ENCODE results near the gene SAMHD1.
"Not testable (repeated sequence)": the region's sequence is repeated elsewhere in the genome, so short reads cannot be mapped to it uniquely, and the experiment has no call there.

The SAMHD1 gene

DNA sequence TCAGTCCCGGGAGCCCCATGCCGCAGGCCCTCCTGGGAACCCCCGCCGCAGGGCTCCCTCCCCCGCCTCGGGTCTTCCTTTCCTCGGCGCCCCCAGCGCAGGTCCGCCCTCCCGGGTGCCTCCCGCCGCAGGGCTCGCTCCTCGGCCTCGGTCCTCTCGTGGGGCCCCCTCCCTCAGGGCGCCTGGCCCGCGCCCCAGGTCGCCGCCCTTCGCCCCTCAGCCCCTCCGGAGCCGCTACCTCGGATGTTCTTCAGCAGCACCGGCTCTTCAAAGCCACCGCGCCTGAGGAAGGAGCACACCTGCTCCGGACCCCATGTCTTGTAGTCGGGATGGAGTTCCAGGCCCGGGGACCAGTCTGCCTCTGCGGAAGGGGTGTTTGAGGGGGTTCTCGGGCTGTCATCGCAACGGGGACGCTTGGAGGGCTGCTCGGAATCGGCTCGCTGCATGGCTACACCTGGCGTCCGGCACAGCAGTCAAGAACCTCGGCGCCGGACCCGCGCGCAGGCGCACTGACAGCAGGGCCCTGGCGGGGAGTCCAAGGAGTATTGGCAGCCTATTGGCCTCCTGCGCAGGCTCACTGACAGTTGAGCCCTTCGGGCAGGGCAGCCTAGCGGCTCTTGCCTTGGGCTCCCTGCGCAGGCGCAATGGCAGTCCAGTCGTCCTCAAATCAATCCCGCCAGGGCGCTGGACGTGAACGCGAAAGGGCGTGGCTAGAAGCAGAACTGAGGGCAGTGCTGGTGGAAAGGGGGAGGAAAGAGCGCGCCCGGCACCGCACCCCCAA lies at the start of gene SAMHD1:
Gene SAMHD1, minus strand, starts transcription at position 511 of the 781 bp plus-strand sequence. Its CDS starts 65 bp downstream, at position 446.
- peak; percentile 98 for DNase-seq (ENCODE audit: insufficient read length, low spot score)
- FAIRE-seq: peak; percentile 93

DNA sequence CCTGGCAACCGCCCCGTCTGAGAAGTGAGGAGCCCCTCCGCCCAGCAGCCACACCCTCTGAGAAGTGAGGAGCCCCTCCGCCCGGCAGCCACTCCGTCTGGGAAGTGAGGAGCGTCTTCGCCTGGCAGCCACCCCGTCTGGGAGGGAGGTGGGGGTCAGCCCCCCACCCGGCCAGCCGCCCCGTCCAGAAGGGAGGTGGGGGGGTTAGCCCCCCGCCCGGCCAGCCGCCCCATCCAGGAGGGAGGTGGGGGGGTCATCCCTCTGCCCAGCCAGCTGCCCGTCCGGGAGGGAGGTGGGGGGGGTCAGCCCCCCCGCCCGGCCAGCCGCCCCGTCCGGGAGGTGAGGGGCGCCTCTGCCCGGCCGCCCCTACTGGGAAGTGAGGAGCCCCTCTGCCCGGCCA lies 48.7 kb upstream of the SAMHD1 start:
- FAIRE-seq: not testable (repeated sequence)

DNA sequence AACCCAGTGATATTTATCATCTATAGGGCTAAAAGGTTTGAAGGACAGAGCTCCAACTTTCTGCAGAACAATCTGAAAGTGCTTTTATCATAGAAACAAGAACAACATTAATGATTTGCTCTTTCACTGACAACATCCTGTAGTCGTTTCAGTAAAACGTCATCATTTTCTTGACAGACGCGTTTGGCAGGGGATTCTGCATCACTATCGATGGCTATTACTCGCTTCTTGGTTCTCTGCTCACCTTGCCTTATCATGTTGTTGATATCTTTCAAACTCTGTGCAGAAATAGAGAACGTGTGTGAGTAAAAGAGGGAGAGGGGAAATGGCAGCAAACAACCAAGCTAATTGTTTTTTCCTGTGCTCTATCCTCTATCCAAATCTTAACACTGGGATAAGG lies 47.1 kb upstream of the SAMHD1 start:
- FAIRE-seq: no peak
- no peak for DNase-seq (ENCODE audit: insufficient read length, low spot score)

More for the DNA sequence above, 48.7 kb upstream of the SAMHD1 start:
- not testable (repeated sequence) for DNase-seq (ENCODE audit: insufficient read length, low spot score)

DNA sequence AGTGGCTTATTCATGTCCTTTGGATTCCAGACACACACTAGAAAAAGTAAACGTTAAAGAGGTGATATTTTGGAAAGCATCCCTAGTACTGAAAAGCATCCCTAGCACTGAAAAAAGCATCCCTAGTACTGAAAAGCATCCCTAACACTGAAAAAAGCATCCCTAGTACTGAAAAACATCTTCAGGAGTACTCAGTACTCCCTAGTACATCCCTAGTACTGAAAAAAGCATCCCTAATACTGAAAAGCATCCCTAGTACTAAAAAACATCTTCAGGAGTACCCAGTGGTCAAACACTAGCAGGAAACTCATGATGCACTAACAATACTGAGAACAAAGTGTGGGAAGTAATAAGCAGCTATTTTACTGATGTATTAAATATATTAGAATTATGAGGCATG lies 45.6 kb upstream of the SAMHD1 start:
- DNase-seq (ENCODE audit: insufficient read length, low spot score) (no peak), FAIRE-seq (no peak)

DNA sequence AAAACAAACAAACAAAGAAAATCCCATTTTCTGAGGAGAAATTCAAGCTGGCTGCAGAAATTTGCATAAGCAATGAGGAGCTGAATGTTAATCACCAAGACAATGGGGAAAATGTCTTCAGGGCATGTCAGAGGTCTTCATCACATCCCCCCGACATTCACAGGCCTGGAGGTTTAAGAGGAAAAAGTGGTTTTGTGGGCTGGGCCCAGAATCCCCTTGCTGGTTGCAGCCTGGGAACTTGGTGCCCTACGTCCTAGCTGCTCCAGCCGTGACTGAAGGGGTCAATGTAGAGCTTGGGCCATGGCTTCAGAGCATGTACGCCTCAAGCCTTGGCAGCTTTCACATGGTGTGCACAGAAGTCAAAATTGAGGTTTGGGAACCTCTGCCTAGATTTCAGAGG lies 42.7 kb upstream of the SAMHD1 start:
- not testable (repeated sequence) for FAIRE-seq; DNase-seq (ENCODE audit: insufficient read length, low spot score)

DNA sequence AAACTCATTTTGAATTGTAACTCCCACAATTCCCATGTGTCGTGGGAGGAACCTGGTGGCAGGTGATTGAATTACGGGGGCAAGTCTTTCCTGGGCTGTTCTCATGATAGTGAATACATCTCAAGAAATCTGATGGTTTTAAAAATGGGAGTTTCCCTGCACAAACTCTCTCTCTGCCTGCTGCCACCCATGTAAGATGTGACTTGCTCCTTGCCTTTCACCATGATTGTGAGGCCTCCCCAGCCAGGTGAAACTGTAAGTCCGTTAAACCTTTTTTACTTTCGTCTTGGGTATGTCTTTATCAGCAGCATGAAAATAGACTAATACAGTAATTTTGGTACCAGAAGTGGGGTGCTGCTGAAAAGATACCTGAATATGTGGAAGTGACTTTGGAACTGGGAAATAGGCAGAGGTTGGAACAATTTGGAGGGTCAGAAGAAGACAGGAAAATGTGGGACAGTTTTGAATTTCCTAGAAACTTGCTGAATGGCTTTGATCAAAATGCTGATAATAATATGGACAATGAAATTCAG lies 41.4 kb upstream of the SAMHD1 start:
- FAIRE-seq: no peak
- no peak for DNase-seq (ENCODE audit: insufficient read length, low spot score)

DNA sequence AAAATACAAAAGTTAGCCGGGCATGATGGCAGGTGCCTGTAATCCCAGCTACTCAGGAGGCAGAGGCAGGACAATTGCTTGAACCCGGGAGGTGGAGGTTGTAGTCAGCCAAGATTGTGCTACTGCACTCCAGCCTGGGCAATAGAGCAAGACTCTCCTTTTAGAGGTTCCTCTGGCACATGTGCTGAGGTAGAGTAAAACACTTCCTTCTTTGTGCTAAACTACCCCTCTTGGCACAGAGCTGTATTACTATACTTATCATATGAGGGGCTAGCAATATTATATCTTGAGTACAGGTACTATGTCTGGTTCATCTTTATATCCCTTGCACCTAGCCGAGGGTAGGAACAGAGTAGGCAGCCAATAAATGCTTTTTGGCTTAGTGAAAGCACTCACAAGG lies 40.2 kb upstream of the SAMHD1 start:
- FAIRE-seq: no peak
- DNase-seq (ENCODE audit: insufficient read length, low spot score): no peak

DNA sequence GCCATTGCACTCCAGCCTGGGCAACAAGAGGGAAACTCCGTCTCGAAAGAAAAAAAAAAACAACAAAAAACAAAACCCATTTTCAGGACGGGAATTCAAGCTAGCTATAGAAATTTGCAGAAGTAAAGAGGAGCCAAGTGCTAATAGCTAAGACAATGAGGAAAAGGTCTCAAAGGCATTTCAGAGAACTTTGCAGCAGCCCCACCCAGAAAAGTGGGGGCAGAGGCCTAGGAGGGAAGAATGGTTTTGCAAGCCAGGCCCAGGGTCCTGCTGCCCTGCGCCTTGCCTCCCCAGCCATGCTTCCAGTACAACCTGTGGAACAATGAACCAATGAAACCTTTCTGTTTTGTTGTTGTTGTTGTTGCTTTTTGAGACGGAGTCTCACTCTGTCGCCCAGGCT lies 38.3 kb upstream of the SAMHD1 start:
- no peak for DNase-seq (ENCODE audit: insufficient read length, low spot score)
- no peak for FAIRE-seq

DNA sequence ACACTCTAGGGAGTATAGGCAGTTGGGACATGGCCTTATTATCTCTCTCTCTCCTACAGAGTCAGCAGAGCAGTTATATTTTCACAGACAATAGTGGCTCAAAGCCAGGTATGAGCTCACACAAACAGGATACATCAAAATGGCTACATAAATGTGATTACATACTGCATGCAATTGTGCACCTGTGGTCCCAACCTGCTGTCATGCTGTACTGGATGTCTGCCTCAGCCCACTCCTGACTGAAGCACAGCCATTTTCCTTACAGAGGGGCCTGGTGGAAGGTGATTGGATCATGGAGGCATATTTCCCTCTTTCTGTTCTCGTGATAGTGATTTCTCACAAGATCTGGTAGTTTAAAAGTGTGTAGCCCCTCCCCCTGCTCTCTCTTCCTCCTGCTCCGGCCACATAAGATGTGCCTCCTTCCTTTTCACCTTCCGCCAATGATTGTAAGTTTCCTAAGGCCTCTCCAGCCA lies 37.0 kb upstream of the SAMHD1 start:
- FAIRE-seq: no peak
- no peak for DNase-seq (ENCODE audit: insufficient read length, low spot score)

DNA sequence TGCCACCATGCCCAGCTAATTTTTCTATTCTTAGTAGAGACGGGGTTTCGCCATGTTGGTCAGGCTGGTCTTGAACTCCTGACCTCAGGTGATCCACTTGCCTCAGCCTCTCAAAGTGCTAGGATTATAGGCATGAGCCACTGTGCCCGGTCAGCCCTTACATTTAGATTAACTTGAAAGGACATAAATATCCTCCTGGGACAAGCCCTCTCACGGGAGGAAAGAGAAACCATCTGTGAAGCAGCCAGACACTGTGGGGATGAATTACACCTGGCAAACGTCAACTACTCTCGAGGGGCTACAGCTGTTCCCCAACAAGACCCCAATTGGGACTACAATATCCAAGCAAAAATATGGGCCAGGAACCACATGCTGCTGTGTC lies 32.7 kb upstream of the SAMHD1 start:
- DNase-seq (ENCODE audit: insufficient read length, low spot score) (no peak), FAIRE-seq (no peak)

DNA sequence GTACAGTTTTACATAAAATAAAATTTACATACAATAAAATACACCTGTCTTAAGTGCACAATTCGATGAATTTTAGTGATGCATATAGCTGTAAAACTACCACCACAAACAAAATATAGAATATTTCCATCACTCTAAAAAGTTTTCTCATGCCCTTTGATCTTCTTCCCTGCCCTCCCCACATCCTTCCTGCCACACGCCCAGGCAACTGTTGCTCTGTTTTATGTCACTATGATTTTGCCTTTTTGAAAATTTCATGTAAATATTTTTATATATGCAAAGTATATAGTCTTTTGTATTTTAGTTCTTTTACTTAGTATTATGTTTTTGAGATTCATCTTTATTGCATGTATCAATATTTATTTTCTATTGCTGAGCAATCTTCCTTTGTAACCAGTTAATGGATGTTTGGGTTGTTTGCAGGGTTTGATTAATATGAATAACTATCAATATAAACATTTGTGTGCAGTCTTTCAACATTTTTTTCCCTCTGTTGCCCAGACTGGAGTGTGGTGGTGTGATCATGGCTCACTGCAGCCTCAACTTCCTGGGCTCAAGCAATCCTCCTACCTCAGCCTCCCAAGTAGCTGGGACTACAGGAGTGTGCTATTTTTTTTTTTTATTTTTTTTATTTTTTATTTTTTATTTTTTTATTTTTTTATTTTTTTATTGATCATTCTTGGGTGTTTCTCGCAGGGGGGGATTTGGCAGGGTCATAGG lies 23.8 kb upstream of the SAMHD1 start:
- DNase-seq (ENCODE audit: insufficient read length, low spot score): peak; percentile 22
- no peak for FAIRE-seq

DNA sequence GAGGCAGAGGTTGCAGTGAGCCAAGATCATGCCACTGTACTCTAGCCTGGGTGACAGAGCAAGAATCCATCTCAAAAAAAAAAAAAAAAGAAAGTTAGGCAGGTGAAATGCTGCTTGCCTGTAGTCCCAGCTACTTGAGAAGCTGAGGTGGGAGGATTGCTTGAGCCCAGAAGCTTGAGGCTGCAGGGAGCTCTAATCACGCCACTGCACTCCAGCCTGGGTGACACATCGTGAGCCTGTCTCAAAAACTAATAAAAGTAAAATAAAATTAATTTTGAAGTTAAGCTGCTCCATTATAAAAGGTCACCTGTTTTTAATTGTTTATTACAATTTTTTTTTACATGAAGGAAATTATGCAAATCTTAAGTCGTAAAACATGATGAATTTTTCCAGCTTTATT lies 23.2 kb upstream of the SAMHD1 start:
- DNase-seq (ENCODE audit: insufficient read length, low spot score): no peak
- FAIRE-seq: no peak

DNA sequence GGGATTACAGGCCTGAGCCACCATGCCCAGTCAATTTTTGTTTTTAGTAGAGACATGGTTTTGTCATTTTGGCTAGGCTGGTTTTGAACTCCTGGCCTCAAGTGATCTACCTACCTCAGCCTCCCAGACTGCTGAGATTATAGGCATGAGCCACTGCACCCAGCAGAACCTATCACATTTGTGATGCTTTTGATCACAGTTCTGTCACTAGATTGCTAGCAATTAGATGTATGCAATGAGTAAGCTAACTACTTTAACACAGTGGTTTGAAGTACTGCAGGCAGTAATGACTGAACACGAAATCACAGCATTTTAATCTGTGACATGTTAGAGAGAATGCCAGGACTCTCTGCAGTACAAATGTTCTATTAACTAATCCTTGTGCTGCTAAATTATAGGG lies 19.6 kb upstream of the SAMHD1 start:
- FAIRE-seq (no peak), DNase-seq (ENCODE audit: insufficient read length, low spot score) (no peak)

DNA sequence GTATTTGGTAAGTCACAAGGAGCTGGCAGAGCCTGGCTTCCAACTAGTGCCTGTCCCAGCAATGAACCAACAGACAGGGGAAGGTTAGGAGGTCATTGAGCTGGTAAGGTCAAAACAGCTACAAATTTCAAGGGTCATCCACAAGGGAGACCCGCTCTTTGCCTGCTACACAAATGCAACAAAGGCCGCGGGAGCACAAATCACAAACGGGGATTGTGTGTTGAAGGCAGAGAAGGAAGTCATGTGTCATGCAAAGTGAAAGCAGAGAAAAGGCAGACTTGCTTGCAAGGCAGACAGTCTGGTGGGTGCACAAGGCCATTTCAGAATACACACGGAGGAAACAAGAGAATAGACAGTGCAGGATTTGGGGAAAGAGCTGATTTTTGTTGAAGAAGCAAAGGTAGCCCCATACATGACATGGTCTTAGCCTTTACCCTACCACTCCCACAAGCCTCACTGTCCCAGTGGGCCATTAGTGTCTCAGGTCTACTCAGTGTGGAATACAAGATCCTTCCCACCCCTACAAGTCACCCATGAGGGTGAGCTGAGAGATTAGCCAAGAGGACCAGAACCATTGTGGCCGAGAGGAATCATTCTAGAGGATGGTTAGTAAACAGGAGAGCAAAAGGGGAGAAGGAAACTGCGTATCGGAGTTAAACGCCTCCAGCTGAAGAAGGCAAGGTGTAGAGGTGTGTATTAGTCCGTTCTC lies 18.1 kb upstream of the SAMHD1 start:
- FAIRE-seq (no peak), DNase-seq (ENCODE audit: insufficient read length, low spot score) (no peak)

DNA sequence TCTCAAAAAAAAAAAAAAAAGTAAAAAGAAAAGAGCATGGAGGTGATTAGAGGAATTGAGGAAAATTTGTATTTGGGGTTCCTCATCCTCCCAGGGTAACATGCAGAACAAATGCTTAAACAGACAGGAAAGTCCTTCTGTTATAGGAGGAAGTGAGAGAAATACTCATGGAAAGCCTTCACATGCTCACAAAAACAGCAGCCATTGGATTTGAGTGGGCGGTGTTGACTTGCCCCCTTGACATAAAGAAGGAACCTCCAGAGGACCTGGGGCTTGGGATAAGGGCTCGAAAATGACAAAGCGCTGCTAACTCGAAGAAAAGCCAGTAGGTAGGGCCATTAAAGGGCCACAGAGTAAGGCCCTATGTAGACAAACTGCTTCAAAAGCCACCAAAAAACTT lies 17.5 kb upstream of the SAMHD1 start:
- DNase-seq (ENCODE audit: insufficient read length, low spot score) (no peak), FAIRE-seq (no peak)

DNA sequence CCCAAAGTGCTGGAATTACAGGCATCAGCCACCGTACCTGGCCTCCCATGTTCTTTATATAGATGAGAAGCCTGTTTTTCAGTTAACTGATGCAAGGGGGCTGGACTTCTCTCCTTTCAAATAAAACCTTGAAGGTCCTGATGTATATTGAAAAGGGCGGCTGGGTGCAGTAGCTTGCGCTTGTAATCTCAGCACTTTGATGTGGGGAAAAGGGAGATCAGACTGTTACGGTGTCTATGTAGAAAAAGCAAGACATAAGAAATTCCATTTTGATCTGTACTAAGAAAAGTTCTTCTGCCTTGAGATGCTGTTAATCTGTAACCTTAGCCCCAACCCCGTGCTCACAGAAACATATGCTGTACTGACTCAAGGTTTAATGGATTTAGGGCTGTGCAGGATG lies 16.1 kb upstream of the SAMHD1 start:
- DNase-seq (ENCODE audit: insufficient read length, low spot score): no peak
- no peak for FAIRE-seq

DNA sequence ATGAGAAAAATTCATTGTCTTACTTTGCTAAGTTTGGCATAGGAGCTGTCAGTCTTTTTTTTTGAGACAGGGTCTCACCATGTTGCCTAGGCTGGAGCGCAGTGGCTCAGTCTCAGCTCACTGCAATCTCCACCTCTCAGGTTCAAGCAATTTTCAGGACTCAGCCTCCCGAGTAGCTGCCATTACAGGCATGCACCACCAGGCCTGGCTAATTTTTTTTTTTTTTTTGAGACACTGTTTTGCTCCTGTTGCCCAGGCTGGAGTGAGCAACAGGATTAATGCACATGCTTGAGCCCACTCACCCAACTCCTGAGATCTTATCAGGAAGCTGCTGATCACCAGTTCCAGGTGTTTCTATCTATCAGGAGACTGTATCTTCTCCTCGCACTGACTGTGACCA lies 15.5 kb upstream of the SAMHD1 start:
- not testable (repeated sequence) for FAIRE-seq; DNase-seq (ENCODE audit: insufficient read length, low spot score)

DNA sequence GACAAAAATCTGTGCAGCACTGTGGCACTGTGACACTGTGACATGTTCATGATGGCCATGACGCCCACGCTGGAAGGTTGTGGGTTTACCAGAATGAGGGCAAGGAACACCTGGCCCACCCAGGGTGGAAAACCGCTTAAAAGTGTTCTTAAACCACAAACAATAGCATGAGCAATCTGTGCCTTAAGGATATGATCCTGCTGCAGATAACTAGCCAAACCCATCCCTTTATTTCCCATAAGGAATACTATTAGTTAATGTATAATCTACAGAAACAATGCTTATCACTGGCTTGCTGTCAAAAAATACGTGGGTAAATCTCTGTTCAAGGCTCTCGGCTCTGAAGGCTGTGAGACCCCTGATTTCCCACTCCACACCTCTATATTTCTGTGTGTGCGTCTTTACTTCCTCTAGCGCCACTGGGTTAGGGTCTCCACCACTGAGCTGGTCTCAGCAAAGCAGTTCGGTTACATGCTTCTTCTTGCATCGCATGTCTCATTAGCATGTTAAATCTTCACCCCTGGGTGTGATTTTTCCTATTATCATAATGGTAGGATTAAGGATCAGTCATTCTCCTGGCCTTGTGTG lies 10.9 kb upstream of the SAMHD1 start:
- not testable (repeated sequence) for DNase-seq (ENCODE audit: insufficient read length, low spot score); FAIRE-seq

DNA sequence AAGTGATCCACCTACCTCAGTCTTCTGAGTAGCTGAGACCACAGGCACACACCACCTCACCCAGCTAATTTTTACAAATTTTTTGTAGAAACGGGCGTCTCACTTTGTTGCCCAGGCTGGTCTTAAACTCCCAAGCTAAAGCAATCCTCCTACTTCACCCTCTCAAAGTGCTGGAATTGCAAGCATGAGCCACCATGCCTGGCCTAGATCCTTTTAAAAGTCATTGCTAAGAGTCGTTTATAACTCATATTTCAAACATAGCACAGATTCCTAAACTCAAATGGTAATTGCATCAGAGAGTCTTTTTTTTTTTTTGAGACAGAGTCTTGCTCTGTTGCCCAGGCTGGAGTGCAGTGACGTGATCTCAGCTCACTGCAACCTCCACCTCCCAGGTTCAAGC lies 7.7 kb upstream of the SAMHD1 start:
- FAIRE-seq (no peak), DNase-seq (ENCODE audit: insufficient read length, low spot score) (no peak)

DNA sequence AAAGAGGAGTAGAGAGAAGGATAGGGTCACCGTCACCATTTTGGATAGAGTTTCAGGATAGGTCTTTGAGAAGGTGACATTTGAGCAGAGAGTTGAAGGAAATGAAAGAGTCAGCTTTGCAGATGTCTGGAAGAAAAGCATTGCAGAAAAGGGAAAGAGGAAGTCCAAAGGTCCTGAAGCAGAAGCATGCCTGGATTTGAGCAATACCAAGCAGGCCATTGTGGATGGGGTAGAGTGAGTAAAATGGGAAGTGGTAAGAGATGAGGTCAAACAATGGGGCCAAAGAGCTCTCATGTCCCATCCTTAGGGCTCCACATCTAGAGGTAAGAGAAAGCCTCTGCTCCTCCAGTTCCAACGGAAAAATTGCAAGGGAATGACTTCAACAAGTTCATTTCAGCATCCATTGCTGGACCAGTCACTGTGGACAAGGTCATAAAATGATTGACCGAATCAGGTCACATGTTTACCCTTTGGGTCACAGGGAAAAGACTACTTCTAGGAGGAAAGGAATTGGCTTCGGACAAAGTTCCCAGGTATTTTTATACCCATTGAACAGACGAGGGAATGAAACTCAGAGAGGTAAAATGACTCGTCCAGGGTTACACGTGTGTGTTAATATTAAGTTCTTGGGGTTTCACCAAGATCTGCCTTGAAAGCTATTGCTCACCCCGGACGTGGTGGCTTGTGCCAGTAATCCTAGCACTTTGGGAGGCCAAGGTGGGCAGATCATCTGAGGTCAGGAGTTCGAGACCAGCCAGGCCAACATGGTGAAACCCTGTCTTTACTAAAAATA lies 6.6 kb upstream of the SAMHD1 start:
- DNase-seq (ENCODE audit: insufficient read length, low spot score): no peak
- FAIRE-seq: no peak

Data from GM19239 (cell line).